ENCODE data around the gene CYP46A1. TPM values are rescaled to one million over a fixed set of nuclear protein-coding genes. Genes with fewer than 3 reads are reported as not detected.

CYP46A1 gene
- total RNA-seq, 1 experiment from 2014 or later, result not detected

DNA sequence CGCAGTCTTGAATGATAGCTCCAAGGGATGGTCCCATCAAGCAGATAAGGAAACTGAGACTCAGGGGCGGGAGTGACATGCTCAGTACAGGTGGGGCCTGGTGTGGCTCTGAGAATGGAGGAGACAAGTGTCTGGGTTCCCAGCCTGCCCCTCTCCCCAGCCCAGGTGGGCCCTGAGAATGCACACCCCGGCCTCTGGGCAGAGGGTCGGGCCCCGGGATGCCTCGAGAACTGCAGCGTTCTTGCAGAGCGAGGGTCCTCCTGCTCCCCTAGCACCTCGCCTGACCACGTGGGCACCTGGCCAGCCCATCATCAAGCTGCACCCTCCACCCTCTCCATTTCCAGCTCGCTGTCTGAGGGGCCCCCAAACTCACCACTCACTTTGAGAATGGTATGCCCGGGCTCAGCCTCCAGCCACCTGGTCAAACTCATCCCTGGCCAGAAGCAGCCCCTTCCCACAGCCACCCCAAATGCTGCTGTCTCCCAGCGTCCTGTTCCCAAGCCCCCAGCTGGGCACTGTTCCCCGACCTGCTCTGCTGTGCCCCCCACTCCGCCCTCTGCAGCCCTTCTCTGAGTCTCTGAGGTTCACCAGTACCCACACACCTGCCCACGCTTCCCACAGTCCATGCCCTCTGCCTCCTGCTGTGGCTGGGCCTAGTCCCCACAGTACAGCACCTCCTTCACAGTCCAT is 44.3 kb downstream of the CYP46A1 start:
- Histone ChIP-seq H3K4me2 (no peak overlapping the region), H3K27ac (no peak overlapping the region), H3K4me1 (replicated peaks; ENCODE audit: insufficient read depth) (no peaks in the 10 kb centered on the region), H2AFZ (no peak overlapping the region), H4K20me1 (ENCODE audit: insufficient read depth) (no peaks in the 10 kb centered on the region), H3K9me2 (ENCODE audit: insufficient read depth) (no peaks in the 10 kb centered on the region), H3K36me3 (ENCODE audit: low read depth) (no peaks in the 10 kb centered on the region), H3K79me2 (ENCODE audit: low read depth) (no peaks in the 10 kb centered on the region), H3K4me3 (no peak overlapping the region), H3K27me3 (ENCODE audit: insufficient read depth, low read depth) (peaks cover 7% of the 10 kb centered on the region; the same call in 1 of the 2 replicates), H3F3A (ENCODE audit: insufficient read depth, low read depth) (no peaks in the 10 kb centered on the region), H3K9me3 (ENCODE audit: insufficient read depth, low read depth) (no peaks in the 10 kb centered on the region)
- BruUV-seq (replicated peaks), result no TSS peak
- POLR2A ChIA-PET (ENCODE audit: unreplicated experiment), result no interaction called here
- CTCF ChIA-PET, result no interaction called here
- TF ChIP-seq EZH2 (IDR thresholded peaks at IDR 0.05; ENCODE audit: low read depth), result no peak
- TF ChIP-seq, protein P1, sequence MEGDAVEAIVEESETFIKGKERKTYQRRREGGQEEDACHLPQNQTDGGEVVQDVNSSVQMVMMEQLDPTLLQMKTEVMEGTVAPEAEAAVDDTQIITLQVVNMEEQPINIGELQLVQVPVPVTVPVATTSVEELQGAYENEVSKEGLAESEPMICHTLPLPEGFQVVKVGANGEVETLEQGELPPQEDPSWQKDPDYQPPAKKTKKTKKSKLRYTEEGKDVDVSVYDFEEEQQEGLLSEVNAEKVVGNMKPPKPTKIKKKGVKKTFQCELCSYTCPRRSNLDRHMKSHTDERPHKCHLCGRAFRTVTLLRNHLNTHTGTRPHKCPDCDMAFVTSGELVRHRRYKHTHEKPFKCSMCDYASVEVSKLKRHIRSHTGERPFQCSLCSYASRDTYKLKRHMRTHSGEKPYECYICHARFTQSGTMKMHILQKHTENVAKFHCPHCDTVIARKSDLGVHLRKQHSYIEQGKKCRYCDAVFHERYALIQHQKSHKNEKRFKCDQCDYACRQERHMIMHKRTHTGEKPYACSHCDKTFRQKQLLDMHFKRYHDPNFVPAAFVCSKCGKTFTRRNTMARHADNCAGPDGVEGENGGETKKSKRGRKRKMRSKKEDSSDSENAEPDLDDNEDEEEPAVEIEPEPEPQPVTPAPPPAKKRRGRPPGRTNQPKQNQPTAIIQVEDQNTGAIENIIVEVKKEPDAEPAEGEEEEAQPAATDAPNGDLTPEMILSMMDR (conservative IDR thresholded peaks at IDR 0.05), result no peak
- DNase-seq, result no peak
- intact Hi-C loops (cut with micrococcal nuclease; ENCODE audit: unreplicated experiment), result no loop called here

DNA sequence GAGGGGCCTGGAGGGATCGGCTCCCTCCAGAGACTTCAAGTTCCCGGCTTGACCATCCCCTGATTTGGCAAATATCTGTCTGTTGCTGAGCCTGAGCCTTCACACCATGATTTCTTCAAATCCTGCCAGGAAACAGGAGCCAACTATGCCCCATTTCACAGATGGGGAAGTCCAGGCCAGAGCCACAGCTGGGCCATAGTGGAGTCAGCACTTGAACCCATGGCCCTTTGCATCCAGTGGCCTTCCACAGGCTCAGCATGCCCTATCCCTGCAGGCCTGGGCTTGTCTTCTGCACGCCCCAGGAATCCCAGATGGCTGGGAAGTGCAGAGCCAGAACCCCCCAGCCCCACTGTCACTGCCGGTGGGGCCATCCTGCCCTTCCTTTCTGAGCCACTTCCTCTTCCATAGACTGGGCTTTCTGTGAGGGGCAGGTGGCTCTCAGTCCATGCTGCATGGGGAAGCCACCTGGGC is 44.9 kb downstream of the CYP46A1 start:
- CTCF ChIA-PET, result no interaction called here
- intact Hi-C loops (cut with micrococcal nuclease; ENCODE audit: unreplicated experiment), result loop anchor here (1.0 kb wide), 1 partner anchor 156 kb away; no protein-coding TSS in a partner anchor

DNA sequence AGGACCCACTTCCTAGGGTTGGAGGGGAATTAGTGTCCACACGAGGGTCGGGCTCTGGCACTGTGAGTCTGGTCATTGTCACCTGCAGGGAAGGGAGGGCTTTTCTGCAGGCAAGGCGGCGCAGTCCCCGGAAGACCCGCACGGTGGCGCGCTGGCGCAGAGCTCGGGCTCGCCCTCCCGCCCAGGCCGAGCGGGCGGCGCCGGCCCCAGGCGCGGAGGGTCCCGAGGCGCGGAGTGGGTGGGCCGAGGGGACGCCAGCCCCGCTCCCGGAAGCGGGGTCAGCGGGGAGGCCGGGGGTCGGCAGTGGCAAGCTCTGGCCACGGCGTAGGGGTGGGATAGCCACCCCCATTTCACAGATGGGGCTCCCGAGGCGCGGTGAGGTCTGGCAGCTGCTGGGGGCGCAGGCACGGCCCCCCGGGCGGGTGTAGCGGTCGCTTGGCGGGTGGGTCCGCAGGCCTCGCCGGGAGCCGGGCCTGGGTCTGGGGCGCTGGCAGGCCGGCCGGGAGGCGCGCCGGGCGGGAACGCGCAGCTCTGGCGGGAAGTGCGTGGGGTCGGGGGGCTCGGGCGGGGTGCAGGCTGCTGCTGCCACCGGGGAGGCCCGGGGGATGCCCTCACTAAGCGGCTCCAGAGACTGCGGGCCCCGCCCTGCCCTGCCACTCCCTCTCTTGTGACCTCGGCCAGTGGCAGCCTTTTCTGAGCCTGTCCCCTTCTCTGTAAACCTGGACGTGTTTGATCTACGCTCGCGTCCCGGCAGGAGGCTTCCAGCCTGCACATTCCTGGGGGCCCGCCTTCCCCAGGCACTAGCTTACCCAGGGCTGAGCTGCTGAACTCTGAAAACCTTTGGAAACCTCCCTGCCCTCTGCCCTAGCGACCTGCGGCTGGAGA is 46.1 kb downstream of the CYP46A1 start:
- POLR2A ChIA-PET (ENCODE audit: unreplicated experiment), result no interaction called here
- H3K27me3 ChIP-seq (ENCODE audit: insufficient read depth, low read depth), result 0 out of 2 replicates have a peak, but pooled peaks cover 7% of the 10 kb centered on the region
- no peak for TF ChIP-seq EZH2 (IDR thresholded peaks at IDR 0.05; ENCODE audit: low read depth)
- TF ChIP-seq, protein P1 (conservative IDR thresholded peaks at IDR 0.05), result peak; percentile 64

More for the DNA sequence above, 44.9 kb downstream of the CYP46A1 start:
- no peak for DNase-seq
- no peaks in the 10 kb centered on the region for H3K79me2 ChIP-seq (ENCODE audit: low read depth)
- no peaks in the 10 kb centered on the region for H3F3A ChIP-seq (ENCODE audit: insufficient read depth, low read depth)
- POLR2A ChIA-PET (ENCODE audit: unreplicated experiment), result no interaction called here
- no peaks in the 10 kb centered on the region for H3K9me2 ChIP-seq (ENCODE audit: insufficient read depth)
- H3K4me2 ChIP-seq, result no peak overlapping the region
- H3K27me3 ChIP-seq (ENCODE audit: insufficient read depth, low read depth), result peaks cover 7% of the 10 kb centered on the region; the same call in 1 of the 2 replicates
- TF ChIP-seq, protein P1 (conservative IDR thresholded peaks at IDR 0.05), result no peak
- TF ChIP-seq EZH2 (IDR thresholded peaks at IDR 0.05; ENCODE audit: low read depth), result no peak
- H3K4me3 ChIP-seq, result no peak overlapping the region
- no peaks in the 10 kb centered on the region for H3K9me3 ChIP-seq (ENCODE audit: insufficient read depth, low read depth)
- no TSS peak for BruUV-seq (replicated peaks)
- no peaks in the 10 kb centered on the region for H3K36me3 ChIP-seq (ENCODE audit: low read depth)
- H3K4me1 ChIP-seq (replicated peaks; ENCODE audit: insufficient read depth), result no peaks in the 10 kb centered on the region
- H2AFZ ChIP-seq, result no peak overlapping the region
- H4K20me1 ChIP-seq (ENCODE audit: insufficient read depth), result no peaks in the 10 kb centered on the region
- no peak overlapping the region for H3K27ac ChIP-seq

More for the DNA sequence above, 46.1 kb downstream of the CYP46A1 start:
- H2AFZ ChIP-seq, result no peak overlapping the region
- CTCF ChIA-PET, result no interaction called here
- peak in 1 of 2 experiments; percentile 43 for DNase-seq
- BruUV-seq (replicated peaks), result no TSS peak
- peak overlapping the region; percentile 61; the same call in 1 of the 2 replicates for H3K4me2 ChIP-seq
- H4K20me1 ChIP-seq (ENCODE audit: insufficient read depth), result no peaks in the 10 kb centered on the region
- no peak overlapping the region for H3K27ac ChIP-seq
- H3K9me2 ChIP-seq (ENCODE audit: insufficient read depth), result no peaks in the 10 kb centered on the region
- no peaks in the 10 kb centered on the region for H3F3A ChIP-seq (ENCODE audit: insufficient read depth, low read depth)
- H3K9me3 ChIP-seq (ENCODE audit: insufficient read depth, low read depth), result no peaks in the 10 kb centered on the region
- H3K4me1 ChIP-seq (replicated peaks; ENCODE audit: insufficient read depth), result no peaks in the 10 kb centered on the region
- no peaks in the 10 kb centered on the region for H3K36me3 ChIP-seq (ENCODE audit: low read depth)
- intact Hi-C loops (cut with micrococcal nuclease; ENCODE audit: unreplicated experiment), result loop anchor here (1.0 to 10.0 kb wide), 2 partner anchors 65 to 155 kb away; partner anchors contain the start of gene EML1
- no peak overlapping the region for H3K4me3 ChIP-seq
- H3K79me2 ChIP-seq (ENCODE audit: low read depth), result no peaks in the 10 kb centered on the region
